ENCODE measurements around the gene NUCKS1. TPM values are rescaled to one million over a fixed set of nuclear protein-coding genes. Genes with fewer than 3 reads are reported as not detected.
A peak's percentile ranks its signal among the peaks of the same experiment; 100 is the strongest.

The NUCKS1 gene
- total RNA-seq, 4 donors from 2014 or later, result 48.7 to 73.0 (median 60.3) TPM

- H3K4me3 ChIP-seq, result no peak overlapping the region
- no peaks in the 10 kb centered on the region for H3K9me3 ChIP-seq
- no peaks in the 10 kb centered on the region for H3K36me3 ChIP-seq
- WGBS, result 83% methylated on average over 8 of the region's 8 CpGs
- H3K4me1 ChIP-seq, result peaks cover 8% of the 10 kb centered on the region
- TF ChIP-seq EP300 (IDR thresholded peaks at IDR 0.05) (no peak), POLR2AphosphoS5 (IDR thresholded peaks at IDR 0.05) (no peak), CTCF (IDR thresholded peaks at IDR 0.05) (no peak), POLR2A (IDR thresholded peaks at IDR 0.05) (no peak)
- H3K27ac ChIP-seq, result no peak overlapping the region
- peak in 1 of 2 donors; percentile 60 for DNase-seq (ENCODE audit: low spot score in 2 of 2)
- no peaks in the 10 kb centered on the region for H3K27me3 ChIP-seq
Measured at GRCh38 chr1:205690122-205690756, 59.7 kb downstream of the NUCKS1 start.

DNA sequence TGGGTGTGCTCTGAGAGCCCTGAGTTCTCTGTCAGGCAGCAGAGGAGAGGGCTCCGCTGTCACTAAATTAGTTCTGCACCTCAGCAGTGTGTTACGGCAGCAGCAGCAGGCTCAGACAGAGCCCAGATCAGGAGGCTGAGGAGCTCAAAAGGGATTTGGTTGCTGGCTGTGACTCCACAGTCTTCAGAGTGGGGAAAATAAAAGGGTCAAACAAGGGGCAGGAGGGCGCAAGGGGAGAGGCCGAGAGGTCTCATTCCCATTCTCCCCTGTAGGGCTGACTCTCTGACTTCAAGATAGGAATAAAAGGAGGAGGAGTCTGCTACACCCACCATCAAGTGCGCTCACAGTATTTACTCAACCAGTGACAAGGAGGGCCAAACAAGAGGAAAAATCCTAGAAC is 60.5 kb downstream of the NUCKS1 start:
- TF ChIP-seq CTCF (IDR thresholded peaks at IDR 0.05) (no peak), EP300 (IDR thresholded peaks at IDR 0.05) (no peak), POLR2AphosphoS5 (IDR thresholded peaks at IDR 0.05) (no peak), POLR2A (IDR thresholded peaks at IDR 0.05) (no peak)
- Histone ChIP-seq H3K27ac (no peak overlapping the region), H3K36me3 (no peaks in the 10 kb centered on the region), H3K27me3 (no peaks in the 10 kb centered on the region), H3K9me3 (no peaks in the 10 kb centered on the region), H3K4me3 (no peak overlapping the region), H3K4me1 (peaks cover 8% of the 10 kb centered on the region)
- 92% methylated on average over 5 of the region's 5 CpGs for whole genome bisulfite sequencing
- DNase-seq (ENCODE audit: low spot score in 2 of 2), result peak in 1 of 2 donors; percentile 12

- Histone ChIP-seq H3K27me3 (no peaks in the 10 kb centered on the region), H3K9me3 (no peaks in the 10 kb centered on the region), H3K27ac (no peak overlapping the region), H3K4me1 (peaks cover 7% of the 10 kb centered on the region), H3K4me3 (no peak overlapping the region), H3K36me3 (no peaks in the 10 kb centered on the region)
- no peak for TF ChIP-seq EP300 (IDR thresholded peaks at IDR 0.05)
- TF ChIP-seq CTCF (IDR thresholded peaks at IDR 0.05), result no peak
- TF ChIP-seq POLR2A (IDR thresholded peaks at IDR 0.05), result no peak
- no peak for TF ChIP-seq POLR2AphosphoS5 (IDR thresholded peaks at IDR 0.05)
- 44% methylated on average over 7 of the region's 7 CpGs for WGBS
- no peak for DNase-seq (ENCODE audit: low spot score in 2 of 2)
Measured at GRCh38 chr1:205688171-205689080, 61.6 kb downstream of the NUCKS1 start.

DNA sequence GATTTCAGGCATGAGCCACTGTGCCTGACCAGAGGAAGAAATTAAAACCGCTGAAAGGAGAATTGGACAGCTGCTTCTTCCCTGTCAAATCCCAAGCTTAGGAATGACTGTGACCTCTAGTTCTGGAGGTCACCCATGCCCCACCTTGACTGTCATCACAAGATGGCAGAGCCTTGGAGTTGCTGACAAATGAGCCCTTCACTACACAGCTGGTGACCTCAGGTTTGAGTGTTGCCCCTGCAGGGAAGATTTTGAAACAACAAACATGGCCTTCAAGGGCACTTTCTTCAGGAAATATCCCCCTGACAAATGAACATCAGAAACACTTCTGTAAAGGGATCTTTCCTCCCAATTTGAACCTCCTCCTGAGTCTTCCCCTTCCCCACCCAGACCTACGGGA is 62.7 kb downstream of the NUCKS1 start:
- Histone ChIP-seq H3K4me1 (peaks cover 4% of the 10 kb centered on the region), H3K27me3 (no peaks in the 10 kb centered on the region), H3K4me3 (no peak overlapping the region), H3K27ac (no peak overlapping the region), H3K36me3 (no peaks in the 10 kb centered on the region), H3K9me3 (no peaks in the 10 kb centered on the region)
- no peak for DNase-seq (ENCODE audit: low spot score in 2 of 2)
- TF ChIP-seq POLR2AphosphoS5 (IDR thresholded peaks at IDR 0.05), result no peak
- no peak for TF ChIP-seq POLR2A (IDR thresholded peaks at IDR 0.05)
- TF ChIP-seq CTCF (IDR thresholded peaks at IDR 0.05), result no peak
- TF ChIP-seq EP300 (IDR thresholded peaks at IDR 0.05), result no peak
- WGBS, result 91% methylated on average over 2 of the region's 2 CpGs

- no peaks in the 10 kb centered on the region for H3K27me3 ChIP-seq
- H3K4me3 ChIP-seq, result no peak overlapping the region
- peaks cover 31% of the 10 kb centered on the region for H3K4me1 ChIP-seq
- H3K36me3 ChIP-seq, result no peaks in the 10 kb centered on the region
- H3K9me3 ChIP-seq, result no peaks in the 10 kb centered on the region
- TF ChIP-seq POLR2AphosphoS5 (IDR thresholded peaks at IDR 0.05), result no peak
- TF ChIP-seq EP300 (IDR thresholded peaks at IDR 0.05), result no peak
- TF ChIP-seq CTCF (IDR thresholded peaks at IDR 0.05), result no peak
- TF ChIP-seq POLR2A (IDR thresholded peaks at IDR 0.05), result no peak
- DNase-seq (ENCODE audit: low spot score in 2 of 2), result no peak
- no peak overlapping the region for H3K27ac ChIP-seq
- 56% methylated on average over 3 of the region's 3 CpGs for WGBS
Measured at GRCh38 chr1:205681364-205681763, 68.6 kb downstream of the NUCKS1 start.
